ENCODE results near the gene AGK.

AGK gene

DNA sequence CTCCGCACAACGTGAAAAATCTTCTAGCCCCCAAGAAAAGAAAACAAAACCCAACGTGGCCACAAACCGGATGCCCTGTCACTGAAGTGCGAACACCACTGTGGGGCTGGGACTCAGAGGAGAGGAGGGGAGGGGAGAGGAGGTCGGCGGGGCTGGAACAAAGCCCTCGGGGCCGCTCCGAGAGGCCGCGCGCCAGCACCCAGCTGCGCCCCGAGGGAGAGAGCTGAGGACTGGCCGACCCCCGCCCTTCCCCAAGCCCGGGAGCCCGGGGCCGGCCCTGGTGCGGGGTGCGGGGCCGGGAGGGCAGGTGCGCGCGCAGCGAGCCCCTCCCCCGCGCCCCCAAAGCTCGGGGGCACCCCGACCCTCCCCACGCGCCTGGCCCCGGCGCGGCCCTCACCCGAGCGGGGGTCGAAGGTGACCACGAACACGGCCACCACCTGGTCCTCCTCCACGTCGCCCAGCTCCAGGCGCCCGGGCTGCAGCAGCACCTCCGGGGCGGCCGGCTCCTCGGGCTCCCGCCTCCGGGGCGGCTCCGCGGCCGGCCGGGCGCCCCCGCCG is 150.4 kb downstream of the AGK start:
- in situ Hi-C loops (cut with HindIII; ENCODE audit: low sequenced_read_pairs), result no loop called here

DNA sequence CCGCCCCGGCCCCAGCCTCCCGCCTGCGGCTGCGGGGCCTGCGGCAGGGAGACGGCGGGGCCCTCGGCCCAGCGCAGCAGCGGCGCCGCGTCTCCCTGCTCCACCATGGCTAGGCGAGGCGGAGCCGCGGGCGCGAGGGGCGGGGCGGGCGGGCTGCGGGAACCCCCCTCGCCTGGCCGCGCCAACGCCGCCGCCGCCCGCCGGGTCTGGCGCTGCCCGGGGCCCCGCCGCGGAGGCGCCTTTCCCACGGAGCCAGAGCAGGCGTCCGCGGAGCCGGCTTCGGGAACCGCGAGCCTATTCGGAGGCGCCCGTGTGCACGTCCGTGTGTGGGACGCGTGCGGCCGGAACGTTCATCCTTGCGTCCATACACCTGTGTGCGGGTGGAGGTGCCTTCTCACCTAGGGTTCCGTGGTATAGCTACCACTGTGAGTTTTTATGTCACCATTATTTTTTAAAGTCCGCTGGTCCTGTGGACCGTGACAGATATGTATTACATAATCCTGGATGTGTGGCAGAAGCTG is 150.9 kb downstream of the AGK start, which contains the start of gene DENND11:
DENND11 (minus strand) TSS at position 120 of the 521 bp plus-strand sequence; CDS start at position 107, 13 bp downstream.
- in situ Hi-C loops (cut with HindIII; ENCODE audit: low sequenced_read_pairs), result no loop called here

DNA sequence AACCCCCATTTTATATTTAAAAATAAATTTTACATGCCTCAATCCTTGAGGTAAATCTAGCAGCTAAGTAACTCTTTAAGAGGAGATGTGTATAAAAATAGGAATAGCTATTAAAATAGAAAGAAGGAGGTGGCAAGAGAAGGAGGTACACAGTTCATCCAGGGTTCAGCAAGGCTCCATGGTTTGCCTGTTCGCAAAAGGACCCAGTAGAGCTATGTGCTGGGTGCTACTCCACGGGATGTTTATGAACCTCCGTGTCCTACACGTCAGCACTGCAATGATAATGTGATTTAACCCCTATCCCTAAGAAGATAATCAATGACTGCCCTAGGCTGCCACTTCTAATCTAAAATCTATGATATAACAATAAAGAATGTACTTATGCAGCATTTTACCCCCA is 151.7 kb downstream of the AGK start:
- in situ Hi-C loops (cut with HindIII; ENCODE audit: low sequenced_read_pairs), result no loop called here

DNA sequence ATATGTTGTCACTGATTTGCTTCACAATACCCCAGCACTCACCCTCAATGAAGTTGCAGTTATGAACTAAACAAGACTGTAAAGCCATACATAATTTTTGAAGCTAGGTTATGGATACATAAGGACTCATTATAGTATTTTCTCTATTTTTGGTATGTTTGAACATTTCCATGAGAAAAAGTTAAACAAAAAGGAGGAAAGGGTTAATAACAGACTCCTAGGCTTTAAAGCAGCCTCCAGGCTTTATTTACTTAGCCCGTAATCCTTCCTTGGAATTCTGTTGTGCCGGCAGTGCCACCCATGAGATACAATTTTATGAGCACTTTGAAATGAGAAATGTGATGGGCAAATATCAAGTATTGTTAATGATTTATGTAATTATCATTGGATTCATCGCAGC is 152.9 kb downstream of the AGK start:
- in situ Hi-C loops (cut with HindIII; ENCODE audit: low sequenced_read_pairs), result no loop called here

DNA sequence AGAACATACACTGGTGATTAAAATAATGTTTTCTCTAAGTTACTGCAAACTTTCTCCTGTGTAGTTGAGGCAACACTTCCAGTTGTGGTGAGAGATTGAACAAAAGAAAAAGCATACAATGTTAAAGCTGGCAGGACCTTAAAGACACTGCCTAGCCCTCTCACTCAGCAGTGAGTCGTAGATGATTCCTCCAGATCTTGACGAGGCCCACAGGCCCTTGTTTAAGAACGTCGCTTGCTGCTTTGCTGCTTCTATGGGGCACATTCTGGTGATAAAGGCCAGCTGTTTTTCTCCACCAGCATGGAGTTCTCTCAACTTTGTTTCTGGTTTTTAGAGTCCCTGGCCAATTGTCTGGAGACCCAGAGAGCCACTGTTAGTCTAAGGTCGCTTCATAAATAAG is 153.5 kb downstream of the AGK start:
- in situ Hi-C loops (cut with HindIII; ENCODE audit: low sequenced_read_pairs), result no loop called here
